ENCODE data around the gene RAB11FIP4. TPM values are rescaled to one million over a fixed set of nuclear protein-coding genes. Genes with fewer than 3 reads are reported as not detected.

The RAB11FIP4 gene
- total and polyA plus RNA-seq, 4 donors: 5.2 to 19.1 (median 12.8) TPM

DNA sequence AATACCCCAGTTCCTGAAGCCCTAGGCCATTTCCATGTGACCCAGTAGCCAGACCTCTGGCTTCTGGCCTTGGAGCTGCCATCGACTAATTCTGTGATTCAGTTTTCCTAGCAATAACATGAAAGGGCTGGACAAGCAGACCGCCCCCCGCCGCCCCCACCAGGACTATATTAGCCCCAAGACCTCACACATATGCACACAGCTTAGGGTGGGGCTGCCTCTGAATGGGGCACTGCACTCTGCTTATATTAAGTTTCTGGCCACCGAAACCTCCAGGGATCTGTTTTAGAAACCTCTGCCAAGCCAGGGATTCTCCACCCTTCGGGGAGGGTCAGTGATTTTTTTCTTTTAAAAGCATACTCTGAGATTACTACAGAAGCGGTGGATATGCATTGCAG is 2.3 kb downstream of the RAB11FIP4 start:
- ATAC-seq (ENCODE audit: insufficient read depth, low FRiP score): no peak
- H3K27ac ChIP-seq (ENCODE audit: low read depth in 1 of 2, low read length in 1 of 2): no peak overlapping the region
- H3K9me3 ChIP-seq (ENCODE audit: control insufficient read depth in 4 of 4, insufficient read depth in 3 of 4, low read length in 3 of 4): no peaks in the 10 kb centered on the region
- 90 to 93% methylated on average over 7 of the region's 7 CpGs for WGBS, 2 donors
- no peak overlapping the region for H3K9ac ChIP-seq (ENCODE audit: insufficient read depth in 1 of 2, low read length in 2 of 2)
- TF ChIP-seq, protein P1, sequence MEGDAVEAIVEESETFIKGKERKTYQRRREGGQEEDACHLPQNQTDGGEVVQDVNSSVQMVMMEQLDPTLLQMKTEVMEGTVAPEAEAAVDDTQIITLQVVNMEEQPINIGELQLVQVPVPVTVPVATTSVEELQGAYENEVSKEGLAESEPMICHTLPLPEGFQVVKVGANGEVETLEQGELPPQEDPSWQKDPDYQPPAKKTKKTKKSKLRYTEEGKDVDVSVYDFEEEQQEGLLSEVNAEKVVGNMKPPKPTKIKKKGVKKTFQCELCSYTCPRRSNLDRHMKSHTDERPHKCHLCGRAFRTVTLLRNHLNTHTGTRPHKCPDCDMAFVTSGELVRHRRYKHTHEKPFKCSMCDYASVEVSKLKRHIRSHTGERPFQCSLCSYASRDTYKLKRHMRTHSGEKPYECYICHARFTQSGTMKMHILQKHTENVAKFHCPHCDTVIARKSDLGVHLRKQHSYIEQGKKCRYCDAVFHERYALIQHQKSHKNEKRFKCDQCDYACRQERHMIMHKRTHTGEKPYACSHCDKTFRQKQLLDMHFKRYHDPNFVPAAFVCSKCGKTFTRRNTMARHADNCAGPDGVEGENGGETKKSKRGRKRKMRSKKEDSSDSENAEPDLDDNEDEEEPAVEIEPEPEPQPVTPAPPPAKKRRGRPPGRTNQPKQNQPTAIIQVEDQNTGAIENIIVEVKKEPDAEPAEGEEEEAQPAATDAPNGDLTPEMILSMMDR (IDR thresholded peaks at IDR 0.05; ENCODE audit: control extremely low read depth, extremely low read depth): no peak
- DNase-seq: no peak
- H3K4me1 ChIP-seq (ENCODE audit: control insufficient read depth in 5 of 5, insufficient read depth in 5 of 5, low read length in 5 of 5): peaks cover 0 to 5% (median 0%) of the 10 kb centered on the region in 5 donors
- no peaks in the 10 kb centered on the region for H3K36me3 ChIP-seq (ENCODE audit: control insufficient read depth in 4 of 4, insufficient read depth in 4 of 4, low read length in 4 of 4)
- H3K27me3 ChIP-seq (ENCODE audit: control insufficient read depth in 3 of 3, insufficient read depth in 3 of 3, low read length in 2 of 3): peaks cover 0 to 29% (median 2%) of the 10 kb centered on the region in 3 donors
- no peak overlapping the region for H3K4me3 ChIP-seq

DNA sequence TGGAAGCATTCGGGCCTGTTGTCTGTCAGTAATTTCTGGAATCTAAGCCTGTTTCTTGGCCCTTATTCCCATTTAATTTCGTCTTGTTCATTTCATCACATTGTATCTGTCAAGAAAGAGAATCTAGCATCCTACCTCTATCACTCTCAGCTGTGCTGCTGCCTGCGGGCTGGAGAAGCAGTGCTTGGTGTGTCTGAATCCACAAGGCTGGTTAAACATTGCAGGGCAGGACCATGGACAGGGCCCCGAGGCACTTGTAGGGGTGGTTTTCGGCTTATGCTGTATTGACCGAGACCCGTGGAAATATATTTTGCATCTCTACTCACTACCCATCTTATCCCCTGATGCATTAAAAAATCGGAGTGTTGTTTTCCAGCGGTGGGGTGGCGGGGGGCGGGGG is 3.1 kb downstream of the RAB11FIP4 start:
- ATAC-seq (ENCODE audit: insufficient read depth, low FRiP score) (no peak), DNase-seq (peak; percentile 89 to 93 (median 90))
- Histone ChIP-seq H3K9me3 (ENCODE audit: control insufficient read depth in 4 of 4, insufficient read depth in 3 of 4, low read length in 3 of 4) (no peaks in the 10 kb centered on the region), H3K4me1 (ENCODE audit: control insufficient read depth in 5 of 5, insufficient read depth in 5 of 5, low read length in 5 of 5) (peaks cover 0 to 5% (median 0%) of the 10 kb centered on the region in 5 donors), H3K27me3 (ENCODE audit: control insufficient read depth in 3 of 3, insufficient read depth in 3 of 3, low read length in 2 of 3) (peaks cover 0 to 23% (median 2%) of the 10 kb centered on the region in 3 donors), H3K9ac (ENCODE audit: insufficient read depth in 1 of 2, low read length in 2 of 2) (no peak overlapping the region), H3K4me3 (no peak overlapping the region), H3K27ac (ENCODE audit: low read depth in 1 of 2, low read length in 1 of 2) (no peak overlapping the region), H3K36me3 (ENCODE audit: control insufficient read depth in 4 of 4, insufficient read depth in 4 of 4, low read length in 4 of 4) (no peaks in the 10 kb centered on the region)
- 13 to 18% methylated on average over 11 of the region's 11 CpGs for WGBS, 2 donors
- TF ChIP-seq, protein P1 (IDR thresholded peaks at IDR 0.05; ENCODE audit: control extremely low read depth, extremely low read depth): no peak

DNA sequence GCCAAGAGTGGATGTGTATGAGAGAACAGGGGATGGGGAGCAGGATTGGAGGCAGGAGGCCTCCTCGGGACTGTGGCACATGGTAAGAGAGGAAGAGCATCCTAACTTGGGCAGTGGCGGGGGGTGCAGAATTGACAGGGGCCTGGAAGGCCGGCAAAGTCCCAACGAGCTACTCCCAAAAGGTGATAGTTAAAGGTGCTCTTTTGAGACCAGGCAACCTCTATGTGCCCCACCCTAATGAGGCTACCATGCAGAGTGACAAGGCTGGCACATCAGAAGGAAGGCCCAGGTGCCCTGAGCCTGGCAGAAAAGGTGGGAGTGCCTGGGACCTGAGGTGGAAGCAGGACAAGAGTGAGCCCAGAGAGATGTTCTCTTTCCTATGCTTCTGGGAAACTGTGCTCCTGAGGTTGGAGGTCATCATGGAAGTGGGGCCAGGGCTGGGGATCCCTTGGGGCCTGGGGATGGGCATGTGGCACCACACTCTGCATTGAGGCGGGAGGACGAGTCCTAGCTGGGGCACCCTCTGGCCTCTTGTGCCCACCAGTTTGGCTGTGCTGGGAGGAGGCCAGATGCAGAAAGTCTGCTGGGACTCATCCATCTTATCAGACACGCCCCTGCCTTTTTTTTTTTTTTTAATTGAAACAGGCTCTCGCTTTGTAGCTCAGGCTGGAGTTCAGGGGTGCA is 5.9 kb downstream of the RAB11FIP4 start:
- no peaks in the 10 kb centered on the region for H3K4me1 ChIP-seq (ENCODE audit: control insufficient read depth in 5 of 5, insufficient read depth in 5 of 5, low read length in 5 of 5)
- no peak overlapping the region for H3K9ac ChIP-seq (ENCODE audit: insufficient read depth in 1 of 2, low read length in 2 of 2)
- no peak for ATAC-seq (ENCODE audit: insufficient read depth, low FRiP score)
- DNase-seq: no peak
- 81 to 85% methylated on average over 8 of the region's 8 CpGs for WGBS, 2 donors
- no peaks in the 10 kb centered on the region for H3K9me3 ChIP-seq (ENCODE audit: control insufficient read depth in 4 of 4, insufficient read depth in 3 of 4, low read length in 3 of 4)
- no peak overlapping the region for H3K4me3 ChIP-seq
- peaks cover 0 to 21% (median 0%) of the 10 kb centered on the region in 3 donors for H3K27me3 ChIP-seq (ENCODE audit: control insufficient read depth in 3 of 3, insufficient read depth in 3 of 3, low read length in 2 of 3)
- TF ChIP-seq, protein P1 (IDR thresholded peaks at IDR 0.05; ENCODE audit: control extremely low read depth, extremely low read depth): no peak
- no peaks in the 10 kb centered on the region for H3K36me3 ChIP-seq (ENCODE audit: control insufficient read depth in 4 of 4, insufficient read depth in 4 of 4, low read length in 4 of 4)
- H3K27ac ChIP-seq (ENCODE audit: low read depth in 1 of 2, low read length in 1 of 2): no peak overlapping the region

Measured in lung (tissue), 12 donors.